GM23338 (cell line): ENCODE results near the gene HRK. TPM values are rescaled to one million over a fixed set of nuclear protein-coding genes. Genes with fewer than 3 reads are reported as not detected.

Experiments
- ATAC-seq: fragments of 200-7000 bp; cut with Tn5 transposase; 3 replicates; pipeline ENCODE4 v1.9.1; 2020
- DNase-seq: peaks from one replicate; pipeline ENCODE4 v3.0.0-alpha.2; 2015; ENCODE audit warnings: low spot score
- H2AFZ ChIP-seq: fragments of 200-600 bp; sonication (generic); 2 replicates; pipeline ENCODE4 v1.8.0; 2016; ENCODE audit warnings: antibody characterized with exemption, mild to moderate bottlenecking, moderate library complexity
- H3F3A ChIP-seq: fragments of 200-600 bp; sonication (generic); replicated peaks from 2 replicates; pipeline ENCODE4 v1.8.0; 2017; ENCODE audit warnings: antibody characterized with exemption, mixed run types, low read depth
- H3K27ac ChIP-seq: fragments of 200-600 bp; sonication (generic); 2 replicates; pipeline ENCODE4 v1.6.1; 2016; ENCODE audit warnings: low read depth
- H3K27me3 ChIP-seq: fragments of 200-600 bp; sonication (generic); 2 replicates; pipeline ENCODE4 v1.8.0; 2016; ENCODE audit warnings: mild to moderate bottlenecking, mixed run types, moderate library complexity; ENCODE audit not compliant: insufficient read depth
- H3K36me3 ChIP-seq: fragments of 200-600 bp; sonication (generic); 2 replicates; pipeline ENCODE4 v1.8.0; 2016; ENCODE audit warnings: mild to moderate bottlenecking; ENCODE audit not compliant: insufficient read depth
- H3K4me1 ChIP-seq: fragments of 200-600 bp; sonication (generic); 2 replicates; pipeline ENCODE4 v1.8.0; 2016; ENCODE audit warnings: mild to moderate bottlenecking, moderate library complexity; ENCODE audit not compliant: insufficient read depth
- H3K4me2 ChIP-seq: fragments of 200-600 bp; sonication (generic); 2 replicates; pipeline ENCODE4 v1.7.1; 2017; ENCODE audit warnings: mixed run types
- H3K4me3 ChIP-seq: fragments of 200-600 bp; sonication (generic); 2 replicates; pipeline ENCODE4 v1.6.1; 2016; ENCODE audit warnings: mixed run types
- H3K79me2 ChIP-seq: fragments of 200-600 bp; sonication (generic); replicated peaks from 2 replicates; pipeline ENCODE4 v1.8.0; 2017; ENCODE audit warnings: mild to moderate bottlenecking; ENCODE audit not compliant: insufficient read depth
- H3K9me2 ChIP-seq: fragments of 200-600 bp; sonication (generic); 2 replicates; pipeline ENCODE4 v1.8.0; 2017; ENCODE audit not compliant: insufficient read depth
- H4K20me1 ChIP-seq: fragments of 200-600 bp; sonication (generic); replicated peaks from 2 replicates; pipeline ENCODE4 v1.8.0; 2017; ENCODE audit warnings: mild to moderate bottlenecking; ENCODE audit not compliant: insufficient read depth
- H3K27ac Mint-ChIP-seq: 2 replicates; pipeline ENCODE4 v1.8.0; 2020; ENCODE audit warnings: inconsistent platforms, mild to moderate bottlenecking, moderate library complexity, mixed read lengths
- H3K27me3 Mint-ChIP-seq: 3 replicates; pipeline ENCODE4 v1.8.0; 2022; ENCODE audit warnings: low read depth, mild to moderate bottlenecking, moderate library complexity, mixed read lengths, inconsistent platforms; ENCODE audit not compliant: insufficient read depth, poor library complexity
- H3K36me3 Mint-ChIP-seq: 3 replicates; pipeline ENCODE4 v1.8.0; 2021; ENCODE audit warnings: low read depth, mild to moderate bottlenecking, inconsistent platforms, moderate library complexity, mixed read lengths
- H3K4me1 Mint-ChIP-seq: 3 replicates; pipeline ENCODE4 v1.8.0; 2020; ENCODE audit warnings: mild to moderate bottlenecking, inconsistent platforms, mixed read lengths
- H3K4me3 Mint-ChIP-seq: 3 replicates; pipeline ENCODE4 v1.8.0; 2021; ENCODE audit warnings: moderate library complexity, mild to moderate bottlenecking, inconsistent platforms, mixed read lengths
- H3K9me3 Mint-ChIP-seq: 3 replicates; pipeline ENCODE4 v1.8.0; 2020; ENCODE audit warnings: moderate library complexity, mild to moderate bottlenecking, inconsistent platforms, mixed read lengths
- CREB1 ChIP-seq: fragments of 250-450 bp; sonication (Bioruptor Pico); IDR thresholded peaks from 2 replicates; pipeline ENCODE4 v1.5.0; 2020; ENCODE audit warnings: low read depth, mild to moderate bottlenecking, moderate library complexity
- CTCF ChIP-seq, 2 experiments: fragments of 200-600 bp in 1 of 2; sonication (generic) in 1 of 2; conservative IDR thresholded peaks; 2 replicates each; pipeline versions ENCODE4 v1.5.1 to v1.6.1; 2016 to 2017; ENCODE audit warnings: antibody characterized with exemption in 2 of 2, low read depth in 2 of 2, mild to moderate bottlenecking in 2 of 2, moderate library complexity in 1 of 2
- JUNB ChIP-seq: IDR thresholded peaks from one replicate; pipeline ENCODE4 v1.6.1; 2016; ENCODE audit warnings: antibody characterized with exemption; ENCODE audit not compliant: unreplicated experiment
- ZNF462 ChIP-seq: fragments of 250-450 bp; sonication (Bioruptor Pico); IDR thresholded peaks from 2 replicates; pipeline ENCODE4 v1.5.0; 2020; ENCODE audit warnings: mild to moderate bottlenecking, moderate library complexity
- polyA plus RNA-seq: library from polyadenylated mRNA; unstranded; fragments of >200 nt; fragmentation: Nextera tagmentation; extraction: Ambion mirVana; gene quantifications from 2 replicates; pipeline ENCODE4 v1.2.1, GENCODE V29; 2016
- total RNA-seq: library from RNA; depleted of rRNA; stranded (reverse); fragments of >200 nt; shearing (Covaris generic); gene quantifications from 2 replicates; pipeline ENCODE4 v1.2.3, GENCODE V29; 2014
- TF ChIP-seq, protein P1 (sequence below): IDR thresholded peaks from one replicate; pipeline ENCODE4 v1.6.1; 2018; ENCODE audit warnings: antibody characterized with exemption; ENCODE audit not compliant: unreplicated experiment

The HRK gene
- total and polyA plus RNA-seq, 2 experiments from 2014 or later, result 1.7 to 1.9 TPM

- peaks cover 6% of the 10 kb centered on the region; the same call in 1 of the 2 replicates for H4K20me1 ChIP-seq
- H3K4me1 ChIP-seq, result peaks cover 19% of the 10 kb centered on the region
- ATAC-seq, result no peak
- H3K36me3 ChIP-seq, result no peaks in the 10 kb centered on the region
- H3K4me2 ChIP-seq, result no peak overlapping the region
- peaks cover 16% of the 10 kb centered on the region for H3K4me1 Mint-ChIP-seq
- no peak for TF ChIP-seq CTCF (conservative IDR thresholded peaks at IDR 0.05; ENCODE audit: low read depth in 2 of 2)
- no peak for TF ChIP-seq CREB1 (CRISPR knock-in tag)
- TF ChIP-seq, protein P1, sequence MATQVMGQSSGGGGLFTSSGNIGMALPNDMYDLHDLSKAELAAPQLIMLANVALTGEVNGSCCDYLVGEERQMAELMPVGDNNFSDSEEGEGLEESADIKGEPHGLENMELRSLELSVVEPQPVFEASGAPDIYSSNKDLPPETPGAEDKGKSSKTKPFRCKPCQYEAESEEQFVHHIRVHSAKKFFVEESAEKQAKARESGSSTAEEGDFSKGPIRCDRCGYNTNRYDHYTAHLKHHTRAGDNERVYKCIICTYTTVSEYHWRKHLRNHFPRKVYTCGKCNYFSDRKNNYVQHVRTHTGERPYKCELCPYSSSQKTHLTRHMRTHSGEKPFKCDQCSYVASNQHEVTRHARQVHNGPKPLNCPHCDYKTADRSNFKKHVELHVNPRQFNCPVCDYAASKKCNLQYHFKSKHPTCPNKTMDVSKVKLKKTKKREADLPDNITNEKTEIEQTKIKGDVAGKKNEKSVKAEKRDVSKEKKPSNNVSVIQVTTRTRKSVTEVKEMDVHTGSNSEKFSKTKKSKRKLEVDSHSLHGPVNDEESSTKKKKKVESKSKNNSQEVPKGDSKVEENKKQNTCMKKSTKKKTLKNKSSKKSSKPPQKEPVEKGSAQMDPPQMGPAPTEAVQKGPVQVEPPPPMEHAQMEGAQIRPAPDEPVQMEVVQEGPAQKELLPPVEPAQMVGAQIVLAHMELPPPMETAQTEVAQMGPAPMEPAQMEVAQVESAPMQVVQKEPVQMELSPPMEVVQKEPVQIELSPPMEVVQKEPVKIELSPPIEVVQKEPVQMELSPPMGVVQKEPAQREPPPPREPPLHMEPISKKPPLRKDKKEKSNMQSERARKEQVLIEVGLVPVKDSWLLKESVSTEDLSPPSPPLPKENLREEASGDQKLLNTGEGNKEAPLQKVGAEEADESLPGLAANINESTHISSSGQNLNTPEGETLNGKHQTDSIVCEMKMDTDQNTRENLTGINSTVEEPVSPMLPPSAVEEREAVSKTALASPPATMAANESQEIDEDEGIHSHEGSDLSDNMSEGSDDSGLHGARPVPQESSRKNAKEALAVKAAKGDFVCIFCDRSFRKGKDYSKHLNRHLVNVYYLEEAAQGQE, result no peak
- TF ChIP-seq JUNB, result no peak
- no peak for TF ChIP-seq ZNF462 (CRISPR knock-in tag)
- H3K4me3 Mint-ChIP-seq, result no peak overlapping the region
- no peak overlapping the region for H3K27ac Mint-ChIP-seq
- peaks cover 47% of the 10 kb centered on the region for H3K27me3 ChIP-seq
- H3K36me3 Mint-ChIP-seq, result no peaks in the 10 kb centered on the region; the same call in 2 of the 3 replicates
- H3K27ac ChIP-seq, result no peak overlapping the region
- H2AFZ ChIP-seq, result no peak overlapping the region
- peaks cover 19% of the 10 kb centered on the region for H3F3A ChIP-seq
- H3K9me3 Mint-ChIP-seq, result no peaks in the 10 kb centered on the region; the same call in none of the 3 replicates
- H3K4me3 ChIP-seq, result no peak overlapping the region
- no peaks in the 10 kb centered on the region for H3K9me2 ChIP-seq
- H3K27me3 Mint-ChIP-seq, result peaks cover 33% of the 10 kb centered on the region
- DNase-seq, result no peak
- no peaks in the 10 kb centered on the region for H3K79me2 ChIP-seq
Measured at GRCh38 chr12:116884871-116885270, 3.6 kb upstream of the HRK start.
